ENCODE data around the gene TBXAS1. TPM values are rescaled to one million over a fixed set of nuclear protein-coding genes. Genes with fewer than 3 reads are reported as not detected.
A peak's percentile ranks its signal among the peaks of the same experiment; 100 is the strongest.

TBXAS1 gene
- total and polyA plus RNA-seq, 2 of the 8 experiments (the other 6 are each of a cell fraction or from before 2014, with no cell fraction given), result 0.86 to 2.1 TPM

- H2AFZ ChIP-seq (ENCODE audit: low read length), result no peak overlapping the region
- no peaks in the 10 kb centered on the region for H4K20me1 ChIP-seq (replicated peaks in 1 of 2; ENCODE audit: control insufficient read depth in 1 of 2, insufficient read depth in 2 of 2, low read length in 2 of 2)
- H3K4ac ChIP-seq (replicated peaks; ENCODE audit: insufficient read length, low read depth, low read length), result no peak overlapping the region
- no peak overlapping the region for H4K8ac ChIP-seq (ENCODE audit: extremely low read depth, insufficient read depth, low read length)
- no peak overlapping the region for H2BK15ac ChIP-seq (ENCODE audit: low read length)
- H3K36me3 ChIP-seq (ENCODE audit: control insufficient read depth in 2 of 4, insufficient read depth in 4 of 4, low read length in 3 of 4), result no peaks in the 10 kb centered on the region
- ChIA-PET POLR2A (ENCODE audit: partially characterized antibody) (no interaction called here), CTCF (ENCODE audit: partially characterized antibody) (interaction anchor here (0.7 to 1.1 kb wide), 2 partner anchors 27 to 59 kb away, joined by 3 to 4 read pairs; no protein-coding TSS in a partner anchor)
- no peak overlapping the region for H2AK5ac ChIP-seq (ENCODE audit: low read depth, low read length)
- H3K27me3 ChIP-seq (replicated peaks in 1 of 4; ENCODE audit: control insufficient read depth in 3 of 4, extremely low read depth in 1 of 4, insufficient read depth in 3 of 4, low read length in 3 of 4), result no peaks in the 10 kb centered on the region
- no peaks in the 10 kb centered on the region for H3K79me1 ChIP-seq (ENCODE audit: low read depth, low read length)
- no peak overlapping the region for H3K56ac ChIP-seq (replicated peaks; ENCODE audit: insufficient read length, low read depth, low read length)
- DNase-seq (ENCODE audit: low read depth in 1 of 2, low spot score in 2 of 2) (no peak), FAIRE-seq (no peak)
- no peak overlapping the region for H2BK20ac ChIP-seq (ENCODE audit: low read length)
- H3K27ac ChIP-seq (ENCODE audit: low read depth, low read length), result no peak overlapping the region
- no peak overlapping the region for H3K23ac ChIP-seq (ENCODE audit: insufficient read length)
- H3K4me3 ChIP-seq (ENCODE audit: extremely low read depth in 1 of 4, insufficient read depth in 2 of 4, low read depth in 3 of 4, low read length in 4 of 4), result no peak overlapping the region
- H3K4me2 ChIP-seq (ENCODE audit: insufficient read depth in 1 of 2, low read depth in 2 of 2, low read length in 2 of 2), result no peak overlapping the region
- no peak overlapping the region for H4K5ac ChIP-seq (ENCODE audit: insufficient read length, low read depth, low read length)
- H2BK12ac ChIP-seq (ENCODE audit: low read depth, low read length), result 0 out of 2 replicates have a peak overlapping the region, but pooled peaks have one; percentile 35
- no peak overlapping the region for H3K18ac ChIP-seq (ENCODE audit: extremely low read depth, low read length)
- H3K9me3 ChIP-seq (ENCODE audit: insufficient read depth in 2 of 2, low read depth in 1 of 2, low read length in 1 of 2), result no peaks in the 10 kb centered on the region
- no peaks in the 10 kb centered on the region for H3K23me2 ChIP-seq (ENCODE audit: low read depth, low read length)
- 75% methylated on average over 4 of the region's 4 CpGs; no CpG with 5 or more reads in 1 of the 2 experiments for WGBS, 2 experiments (ENCODE audit: extremely low coverage in 1 of 2, insufficient coverage in 1 of 2, insufficient read length in 1 of 2, insufficient replicate concordance in 2 of 2, low coverage in 1 of 2, low lambda C conversion rate in 2 of 2, missing lambda C conversion rate in 1 of 2)
- no peak overlapping the region for H2BK5ac ChIP-seq (ENCODE audit: low read depth, low read length)
- no peak overlapping the region for H3K14ac ChIP-seq (ENCODE audit: insufficient read length)
- H3K79me2 ChIP-seq (ENCODE audit: control insufficient read depth in 1 of 2, insufficient read depth in 2 of 2, low read length in 2 of 2), result no peaks in the 10 kb centered on the region
- H2BK120ac ChIP-seq (replicated peaks; ENCODE audit: low read depth, low read length), result no peak overlapping the region
- H3K9ac ChIP-seq (replicated peaks in 1 of 4; ENCODE audit: extremely low read depth in 1 of 4, low read depth in 3 of 4, low read length in 3 of 4), result no peak overlapping the region
- no peak overlapping the region for H4K91ac ChIP-seq (replicated peaks; ENCODE audit: insufficient read length, low read length)
- no peaks in the 10 kb centered on the region for H3K4me1 ChIP-seq (replicated peaks in 1 of 4; ENCODE audit: control insufficient read depth in 3 of 4, insufficient read depth in 4 of 4, low read length in 3 of 4)
- TF ChIP-seq GABPA (IDR thresholded peaks at IDR 0.05; ENCODE audit: borderline replicate concordance, insufficient read depth, low read length), result no peak
- no peak for TF ChIP-seq CTCF (IDR thresholded peaks at IDR 0.05; ENCODE audit: control extremely low read depth in 1 of 3, insufficient read depth in 1 of 3, low read depth in 1 of 3, low read length in 3 of 3)
- TF ChIP-seq NANOG (IDR thresholded peaks at IDR 0.05; ENCODE audit: insufficient read depth, low read depth, low read length, poor library complexity, severe bottlenecking), result no peak
- TF ChIP-seq RBBP5 (IDR thresholded peaks at IDR 0.05; ENCODE audit: borderline replicate concordance, low read depth, low read length), result no peak
- TF ChIP-seq USF2 (IDR thresholded peaks at IDR 0.05; ENCODE audit: low read length), result no peak
- TF ChIP-seq RXRA (IDR thresholded peaks at IDR 0.05; ENCODE audit: insufficient read depth, low read depth, low read length), result no peak
- TF ChIP-seq KDM1A (IDR thresholded peaks at IDR 0.05; ENCODE audit: borderline replicate concordance, low read length), result no peak
- TF ChIP-seq CBX5 (IDR thresholded peaks at IDR 0.05; ENCODE audit: low read depth, low read length), result no peak
- TF ChIP-seq ZNF274 (IDR thresholded peaks at IDR 0.05; ENCODE audit: borderline replicate concordance, extremely low read depth, low read length), result no peak
- no peak for TF ChIP-seq POLR2AphosphoS5 (IDR thresholded peaks at IDR 0.05; ENCODE audit: low read depth, low read length)
- TF ChIP-seq CREB1 (IDR thresholded peaks at IDR 0.05), result no peak
Observed at GRCh38 chr7:139913845-139914135, 84.7 kb downstream of the TBXAS1 start.

Data from H1 (cell line).